HG02981 (cell line): Measurements from ENCODE around the gene APOD.
"Not testable (repeated sequence)": the region's sequence is repeated elsewhere in the genome, so short reads cannot be mapped to it uniquely, and the experiment has no call there.

Experiments
- ATAC-seq: cut with Tn5 transposase; IDR thresholded peaks from one replicate; pipeline ENCODE4 v1.9.1; 2021; ENCODE audit warnings: mild to moderate bottlenecking, moderate library complexity; ENCODE audit not compliant: unreplicated experiment

APOD gene

DNA sequence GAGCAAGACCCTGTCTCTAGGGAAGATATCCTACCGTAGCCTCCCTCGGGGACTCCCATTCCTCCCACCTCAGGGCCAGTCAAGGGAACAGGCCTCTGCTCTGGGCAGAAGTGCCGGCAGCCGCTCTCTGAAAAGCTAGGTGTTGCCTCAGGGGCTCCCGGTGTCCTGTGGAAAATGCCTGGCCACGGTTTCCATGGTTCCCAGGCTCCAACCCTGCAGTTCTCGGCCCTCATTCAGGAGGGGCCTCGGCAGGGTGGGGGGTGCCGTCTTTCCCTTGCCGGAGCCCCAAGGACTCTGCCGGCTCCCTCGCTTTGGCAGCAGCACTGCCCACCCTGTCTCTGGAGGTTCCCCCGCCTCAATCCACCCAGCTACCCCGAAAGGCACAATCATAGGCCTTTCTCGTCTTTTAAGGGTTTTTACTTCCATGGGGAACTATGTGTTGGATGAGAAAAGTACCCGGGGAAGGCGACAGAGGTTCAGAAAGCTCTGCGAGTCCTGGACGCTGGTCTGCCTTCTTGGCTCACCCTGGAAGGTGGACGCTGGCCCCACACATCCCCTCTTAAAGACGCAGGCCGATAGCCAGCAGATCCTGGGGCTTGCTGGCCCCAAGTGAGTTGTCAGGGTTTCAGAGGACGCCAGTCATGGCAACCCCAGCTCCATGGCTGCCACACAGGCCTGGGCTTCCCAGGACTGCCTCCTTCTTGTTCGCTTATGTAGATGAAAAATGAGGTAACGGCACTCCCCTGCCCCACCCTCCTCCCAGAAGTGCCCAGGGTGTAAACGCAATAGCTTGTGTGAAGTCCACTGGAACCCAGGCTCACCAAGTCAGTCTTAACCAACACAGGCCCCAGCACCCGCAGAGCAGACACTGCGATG, 34.3 kb upstream of the APOD start:
- not testable (repeated sequence) for ATAC-seq

DNA sequence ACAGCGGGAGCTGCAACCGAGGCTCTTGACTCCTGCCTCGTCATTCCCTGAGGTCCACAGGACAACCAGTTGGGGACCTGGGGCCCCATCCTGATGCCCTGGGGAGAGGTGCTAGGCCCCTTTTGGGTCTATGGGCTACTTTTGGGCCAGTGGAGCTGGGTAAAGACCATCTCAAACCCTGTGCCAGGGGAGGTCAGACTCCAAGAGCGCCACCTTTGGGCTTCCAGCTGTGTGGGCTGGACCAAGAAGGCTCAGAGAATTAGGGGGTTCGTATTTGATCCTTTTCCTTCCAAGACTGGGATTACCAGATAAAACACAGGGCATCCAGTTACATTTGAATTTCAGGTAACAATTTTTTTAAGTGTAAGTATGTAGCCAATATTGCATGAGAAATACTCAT, 33.4 kb upstream of the APOD start:
- ATAC-seq: not testable (repeated sequence)

- no peak for ATAC-seq
Measured at GRCh38 chr3:195616681-195617080, 32.9 kb upstream of the APOD start.

GRCh38 chr3:195615952-195616537, 32.3 kb upstream of the APOD start:
- not testable (repeated sequence) for ATAC-seq

DNA sequence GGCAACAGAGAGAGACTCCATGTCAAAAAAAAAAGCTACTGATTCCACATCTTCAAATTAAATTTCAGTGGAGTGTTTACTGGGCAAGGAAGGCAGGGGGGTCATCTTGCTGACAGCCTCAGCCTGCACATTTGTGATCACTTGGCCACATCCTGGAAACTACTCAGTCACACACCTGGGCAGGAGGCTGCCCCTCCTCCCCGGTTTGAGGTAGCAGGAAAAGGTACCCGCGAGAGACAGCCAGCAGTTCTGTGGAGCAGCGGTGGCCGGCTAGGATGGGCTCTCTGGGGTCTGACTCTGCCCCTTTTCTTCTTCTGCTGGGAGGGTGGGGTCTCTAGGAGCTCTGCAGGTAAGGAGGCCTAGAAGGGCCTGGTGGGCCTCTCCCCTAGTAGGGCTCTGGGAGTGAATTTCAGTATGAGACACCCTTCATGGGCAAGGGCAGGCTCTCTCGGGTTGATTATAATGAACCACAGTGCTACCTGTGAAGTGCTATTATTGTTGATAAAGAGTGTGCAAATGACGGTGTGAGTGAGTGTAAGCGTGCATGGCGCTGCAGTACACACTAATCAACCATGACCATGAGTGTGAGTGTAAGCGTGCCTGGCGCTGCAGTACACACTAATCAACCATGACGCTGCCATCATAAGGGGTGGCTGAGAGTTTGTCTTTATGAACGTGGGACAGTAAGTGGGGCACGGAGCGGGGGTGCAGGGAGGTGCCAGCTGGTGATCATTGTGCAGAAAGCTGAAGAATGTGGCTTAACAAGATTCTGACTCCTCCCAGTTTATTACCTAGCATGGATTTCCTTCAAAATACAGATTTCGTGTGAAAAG, 31.1 kb upstream of the APOD start:
- ATAC-seq: not testable (repeated sequence)

DNA sequence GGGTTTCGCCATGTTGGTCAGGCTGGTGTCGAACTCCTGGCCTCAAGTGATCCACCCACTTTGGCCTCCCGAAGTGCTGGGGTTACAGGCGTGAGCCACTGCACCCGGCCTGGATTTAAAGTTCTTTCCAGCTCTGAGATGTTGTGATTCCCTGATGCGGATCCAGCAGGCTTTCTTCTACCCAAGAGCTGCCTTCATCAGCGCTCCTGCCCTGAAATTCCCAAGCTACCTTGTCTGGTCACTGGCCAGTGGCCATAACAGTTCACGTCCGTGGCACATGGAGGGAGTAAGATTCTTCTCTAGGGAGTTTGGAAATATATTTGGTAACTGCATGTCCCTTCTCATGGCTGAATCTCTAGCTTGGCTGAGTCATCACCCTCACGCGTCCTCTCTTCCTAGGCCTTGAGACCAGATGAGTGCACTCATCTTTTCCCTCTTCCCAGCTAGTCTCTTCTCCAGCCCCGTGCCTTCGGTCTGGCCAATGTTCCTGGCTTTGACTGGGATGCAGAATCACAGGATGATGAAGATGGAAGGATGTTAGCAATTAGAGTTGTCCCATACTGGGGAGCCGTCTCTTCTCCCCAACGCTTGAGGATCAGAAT, 29.8 kb upstream of the APOD start:
- no peak for ATAC-seq

- ATAC-seq: no peak
Measured at GRCh38 chr3:195612075-195612800, 28.5 kb upstream of the APOD start.

DNA sequence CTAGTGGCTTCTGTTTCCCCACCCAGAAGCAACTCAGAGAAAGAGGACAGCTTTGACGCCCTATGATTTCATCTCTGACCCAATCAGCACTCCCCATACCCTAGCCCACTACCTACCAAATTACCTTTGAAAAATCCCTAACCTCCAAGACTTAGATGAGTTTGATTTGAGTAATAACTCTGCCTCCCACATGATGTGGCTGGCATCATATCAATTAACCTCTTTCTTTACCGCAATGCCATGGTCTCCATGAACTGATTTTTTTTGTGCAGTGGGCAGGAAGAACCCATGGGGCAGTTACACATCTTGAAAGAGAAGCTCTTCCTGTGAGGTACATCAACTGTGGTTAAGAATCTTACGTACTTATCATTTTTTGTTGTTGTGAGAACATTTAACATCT, 25.5 kb upstream of the APOD start:
- ATAC-seq: no peak

DNA sequence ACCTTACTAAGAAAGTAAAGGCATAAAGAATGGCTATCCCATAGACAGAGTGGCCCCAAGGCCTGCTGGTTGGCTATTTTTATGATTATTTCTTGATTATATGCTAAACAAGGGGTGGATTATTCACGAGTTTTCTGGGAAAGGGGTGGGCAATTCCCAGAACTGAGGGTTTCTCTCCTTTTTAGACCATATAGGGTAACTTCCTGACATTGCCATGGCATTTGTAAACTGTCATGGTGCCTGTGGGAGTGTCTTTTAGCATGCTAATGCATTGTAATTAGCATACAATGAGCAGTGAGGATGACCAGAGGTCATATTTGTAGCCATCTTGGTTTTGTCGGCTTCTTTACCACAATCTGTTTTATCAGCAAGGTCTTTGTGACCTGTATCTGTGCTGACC, 18.0 kb upstream of the APOD start:
- not testable (repeated sequence) for ATAC-seq

DNA sequence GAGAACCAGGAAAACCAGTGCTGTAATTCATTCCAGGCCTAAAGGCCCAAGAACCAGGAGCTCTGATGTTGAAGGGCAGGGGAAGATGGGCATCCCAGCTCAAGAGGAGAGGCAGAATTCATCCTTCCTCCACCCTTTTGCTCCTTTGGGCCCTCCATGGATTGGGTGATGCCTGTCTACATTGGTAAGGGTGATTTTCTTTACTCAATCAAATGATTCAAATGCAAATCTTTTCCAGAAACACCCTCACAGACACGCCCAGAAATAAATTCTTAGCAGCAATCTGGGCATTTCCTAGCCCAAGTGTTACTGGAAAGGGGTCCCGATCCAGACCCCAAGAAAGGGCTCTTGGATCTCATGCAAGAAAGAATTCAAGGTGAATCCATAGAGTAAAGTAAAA, 17.6 kb upstream of the APOD start:
- ATAC-seq: no peak

GRCh38 chr3:195599926-195600325, 16.2 kb upstream of the APOD start:
- not testable (repeated sequence) for ATAC-seq

DNA sequence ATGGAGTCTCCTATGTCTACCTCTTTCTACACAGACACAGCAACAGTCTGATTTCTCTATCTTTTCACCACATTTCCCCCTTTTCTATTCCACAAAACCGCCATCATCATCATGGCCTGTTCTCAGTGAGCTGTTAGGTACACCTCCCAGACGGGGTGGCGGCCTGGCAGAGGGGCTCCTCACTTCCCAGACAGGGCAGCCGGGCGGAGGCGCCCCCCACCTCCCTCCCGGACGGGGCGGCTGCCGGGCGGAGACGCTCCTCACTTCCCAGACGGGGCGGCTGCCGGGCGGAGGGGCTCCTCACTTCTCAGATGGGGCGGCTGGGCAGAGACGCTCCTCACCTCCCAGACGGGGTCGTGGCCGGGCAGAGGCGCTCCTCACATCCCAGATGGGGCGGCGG, 15.8 kb upstream of the APOD start:
- ATAC-seq: not testable (repeated sequence)

- ATAC-seq: no peak
Measured at GRCh38 chr3:195597848-195598247, 14.1 kb upstream of the APOD start.

DNA sequence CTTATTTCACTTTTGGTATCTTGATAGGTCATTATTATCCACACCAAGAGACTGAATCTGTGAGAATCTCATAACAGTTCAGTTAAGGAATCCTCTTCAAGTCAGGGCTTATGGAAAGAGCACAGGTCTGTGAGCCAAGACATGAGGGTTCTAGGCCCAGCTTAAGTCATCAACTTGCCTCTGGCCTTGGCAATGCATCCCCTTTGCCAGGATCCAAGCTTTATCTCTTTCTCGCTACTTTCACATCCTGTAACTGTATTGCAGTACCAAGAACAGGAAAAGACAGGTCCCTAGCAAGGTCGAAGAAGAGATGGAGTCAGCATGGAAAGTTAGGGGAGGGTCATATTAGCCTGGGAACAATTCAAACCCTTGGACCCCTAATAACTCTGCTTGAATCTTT, 13.5 kb upstream of the APOD start:
- ATAC-seq: no peak

GRCh38 chr3:195596765-195597171, 13.0 kb upstream of the APOD start:
- no peak for ATAC-seq

- ATAC-seq: no peak
Measured at GRCh38 chr3:195595785-195596531, 12.2 kb upstream of the APOD start.

- no peak for ATAC-seq
Measured at GRCh38 chr3:195591852-195592251, 8.1 kb upstream of the APOD start.

- no peak for ATAC-seq
Measured at GRCh38 chr3:195591220-195591619, 7.5 kb upstream of the APOD start.

DNA sequence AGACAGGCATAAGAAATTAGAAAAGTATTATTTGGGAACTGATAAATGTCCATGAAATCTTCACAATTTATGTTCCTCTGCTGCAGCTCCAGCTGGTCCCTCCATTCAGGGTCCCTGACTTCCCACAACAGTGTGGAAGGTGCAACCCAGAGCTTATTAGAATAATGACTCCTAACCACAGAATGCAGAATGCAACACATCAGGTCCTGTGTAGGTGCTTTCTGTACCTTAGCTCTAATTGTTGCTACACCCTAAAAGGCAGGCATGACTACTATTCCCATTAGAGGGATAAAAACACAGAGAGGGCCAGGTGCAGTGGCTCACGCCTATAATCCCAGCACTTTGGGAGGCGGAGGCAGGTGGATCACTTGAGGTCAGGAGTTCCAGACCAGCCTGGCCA, 6.6 kb upstream of the APOD start:
- not testable (repeated sequence) for ATAC-seq

DNA sequence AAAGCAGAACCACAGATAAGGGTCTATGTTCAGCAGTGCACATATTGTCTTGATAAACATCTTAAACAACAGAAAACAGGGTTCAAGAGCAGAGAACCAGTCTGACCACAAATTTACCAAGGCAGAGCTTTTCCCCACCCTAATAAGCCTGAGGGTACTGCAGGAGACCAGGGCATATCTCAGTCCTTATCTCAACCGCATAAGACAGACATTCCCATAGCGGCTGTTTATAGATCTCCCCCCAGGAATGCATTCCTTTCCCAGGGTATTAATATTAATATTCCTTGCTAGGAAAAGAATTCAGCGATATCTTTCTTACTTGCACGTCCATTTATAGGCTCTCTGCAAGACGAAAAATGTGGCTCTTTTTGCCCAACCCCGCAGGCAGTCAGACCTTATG, 6.1 kb upstream of the APOD start:
- not testable (repeated sequence) for ATAC-seq
